GM10248 (cell line): Measurements from ENCODE around the gene SMAD3.

Source experiments
- CTCF ChIA-PET: fragments of 300-600 bp; sonication (Branson Sonifier 250); formaldehyde crosslinking; extraction: SDS; loops from one replicate; lab custom pipeline; 2021; ENCODE audit warnings: antibody characterized with exemption; lab: Yijun Ruan, JAX
- POLR2A ChIA-PET: fragments of 350-650 bp; sonication (Branson Sonifier 250); formaldehyde crosslinking; extraction: SDS; loops from one replicate; lab custom pipeline; 2020; ENCODE audit warnings: antibody characterized with exemption; lab: Yijun Ruan, JAX
- DNase-seq: peaks from one replicate; pipeline ENCODE4 v3.0.0; 2012; ENCODE audit errors: extremely low spot score
- TF ChIP-seq, protein P1 (sequence below): IDR thresholded peaks from 2 replicates; pipeline ENCODE4 v1.5.1; 2012; ENCODE audit warnings: mild to moderate bottlenecking, low read depth; ENCODE audit errors: extremely low read depth, missing control alignments, control extremely low read depth

Gene SMAD3

DNA sequence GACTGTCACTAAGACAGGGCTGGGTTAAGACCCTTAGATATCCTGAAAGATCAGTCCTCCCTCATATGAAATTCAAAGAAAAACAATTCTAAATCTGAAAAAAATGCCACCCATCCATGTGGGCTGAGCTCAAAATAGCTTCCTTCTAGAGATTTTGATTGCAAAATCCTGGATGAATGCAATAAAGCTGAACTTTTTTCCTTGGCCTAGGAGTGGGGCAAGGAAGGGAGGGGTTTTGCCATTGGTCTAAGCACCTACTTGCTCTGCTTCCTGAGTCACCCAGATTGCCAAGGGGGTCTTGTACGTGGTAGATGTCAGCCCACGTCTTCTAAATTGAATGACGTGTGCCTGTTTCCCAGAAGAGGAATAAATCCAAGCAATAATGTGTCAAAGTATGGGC is 15.3 kb upstream of the SMAD3 start:
- POLR2A ChIA-PET: no interaction called here
- TF ChIP-seq, protein P1, sequence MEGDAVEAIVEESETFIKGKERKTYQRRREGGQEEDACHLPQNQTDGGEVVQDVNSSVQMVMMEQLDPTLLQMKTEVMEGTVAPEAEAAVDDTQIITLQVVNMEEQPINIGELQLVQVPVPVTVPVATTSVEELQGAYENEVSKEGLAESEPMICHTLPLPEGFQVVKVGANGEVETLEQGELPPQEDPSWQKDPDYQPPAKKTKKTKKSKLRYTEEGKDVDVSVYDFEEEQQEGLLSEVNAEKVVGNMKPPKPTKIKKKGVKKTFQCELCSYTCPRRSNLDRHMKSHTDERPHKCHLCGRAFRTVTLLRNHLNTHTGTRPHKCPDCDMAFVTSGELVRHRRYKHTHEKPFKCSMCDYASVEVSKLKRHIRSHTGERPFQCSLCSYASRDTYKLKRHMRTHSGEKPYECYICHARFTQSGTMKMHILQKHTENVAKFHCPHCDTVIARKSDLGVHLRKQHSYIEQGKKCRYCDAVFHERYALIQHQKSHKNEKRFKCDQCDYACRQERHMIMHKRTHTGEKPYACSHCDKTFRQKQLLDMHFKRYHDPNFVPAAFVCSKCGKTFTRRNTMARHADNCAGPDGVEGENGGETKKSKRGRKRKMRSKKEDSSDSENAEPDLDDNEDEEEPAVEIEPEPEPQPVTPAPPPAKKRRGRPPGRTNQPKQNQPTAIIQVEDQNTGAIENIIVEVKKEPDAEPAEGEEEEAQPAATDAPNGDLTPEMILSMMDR: no peak
- no peak for DNase-seq
- CTCF ChIA-PET: interaction anchor here (1.1 to 1.3 kb wide), 2 partner anchors 12 to 28 kb away, joined by 3 to 4 read pairs; no protein-coding TSS in a partner anchor

- TF ChIP-seq, protein P1: no peak
- CTCF ChIA-PET: no interaction called here
- DNase-seq: no peak
- POLR2A ChIA-PET: no interaction called here
Observed at GRCh38 chr15:67050522-67051087, 14.8 kb upstream of the SMAD3 start.

DNA sequence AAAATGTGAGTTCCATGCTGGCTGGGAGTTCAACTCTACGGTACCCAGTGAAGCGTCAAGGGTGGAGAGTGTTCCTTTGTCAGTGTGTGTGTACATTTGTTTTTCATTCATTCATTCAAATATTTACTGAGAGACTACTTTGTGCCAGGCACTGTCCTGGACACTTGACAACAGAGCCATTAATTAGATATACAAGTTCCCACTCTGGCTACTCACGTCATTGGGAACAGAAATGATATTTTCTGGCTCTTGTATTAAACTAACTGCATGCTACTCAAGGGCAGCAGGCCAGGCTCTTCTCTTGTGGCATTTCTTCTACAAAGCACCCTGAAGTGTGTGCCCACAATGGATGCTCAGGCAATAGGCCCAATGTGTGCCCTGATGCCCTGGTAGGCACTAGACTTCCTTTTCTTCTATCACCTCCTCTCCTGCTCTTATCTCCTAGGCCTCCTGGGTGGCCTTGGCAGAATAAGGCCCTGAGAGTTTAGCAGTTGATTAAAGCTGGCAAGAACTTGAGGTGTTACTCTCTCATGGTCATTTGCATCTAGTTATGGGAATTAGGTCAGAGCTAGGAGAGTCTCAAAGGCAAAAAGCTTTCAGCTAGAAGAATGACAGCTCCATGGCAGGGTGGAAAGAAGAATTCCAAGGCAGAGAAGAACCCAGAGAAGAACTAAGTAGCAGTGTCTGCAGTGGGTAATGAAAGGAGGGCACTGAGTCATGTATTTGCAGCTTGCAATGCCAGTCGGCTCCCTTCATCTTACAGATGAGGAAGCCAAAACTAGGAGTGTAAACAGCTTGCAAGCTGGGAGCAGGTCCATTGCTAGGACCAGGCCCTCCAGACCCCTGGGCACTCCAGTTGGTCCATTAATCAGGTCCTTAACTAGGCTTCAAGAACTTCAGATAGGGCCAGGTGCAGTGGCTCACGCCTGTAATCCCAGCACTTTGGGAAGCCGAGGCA is 14.0 kb upstream of the SMAD3 start:
- TF ChIP-seq, protein P1: no peak
- CTCF ChIA-PET: interaction anchor here (1.1 kb wide), 1 partner anchor 105 kb away, joined by 3 read pairs; no protein-coding TSS in a partner anchor
- no peak for DNase-seq
- POLR2A ChIA-PET: no interaction called here

DNA sequence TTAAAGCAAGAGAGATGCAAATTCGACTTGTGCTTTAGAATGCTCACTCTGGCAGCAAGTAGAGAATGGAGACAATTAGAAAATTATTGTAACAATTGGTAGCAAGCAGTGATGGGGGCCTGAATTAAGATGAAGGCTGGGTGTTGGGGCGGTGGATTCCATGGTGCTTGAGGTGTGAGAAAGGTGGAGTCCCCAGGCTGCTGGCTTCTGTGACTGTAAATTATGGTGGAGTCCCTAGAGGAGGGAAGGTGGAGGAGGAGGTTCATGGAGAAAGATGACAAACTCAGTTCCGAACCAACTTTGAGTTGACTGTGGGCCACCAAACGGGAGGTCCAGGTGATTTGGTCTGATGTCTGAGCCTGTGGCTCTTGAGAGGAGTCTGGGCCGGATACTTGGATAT is 10.7 kb upstream of the SMAD3 start:
- CTCF ChIA-PET: interaction anchor here (1.1 to 1.4 kb wide), 2 partner anchors 13 to 108 kb away, joined by 3 to 4 read pairs; no protein-coding TSS in a partner anchor
- DNase-seq: no peak

DNA sequence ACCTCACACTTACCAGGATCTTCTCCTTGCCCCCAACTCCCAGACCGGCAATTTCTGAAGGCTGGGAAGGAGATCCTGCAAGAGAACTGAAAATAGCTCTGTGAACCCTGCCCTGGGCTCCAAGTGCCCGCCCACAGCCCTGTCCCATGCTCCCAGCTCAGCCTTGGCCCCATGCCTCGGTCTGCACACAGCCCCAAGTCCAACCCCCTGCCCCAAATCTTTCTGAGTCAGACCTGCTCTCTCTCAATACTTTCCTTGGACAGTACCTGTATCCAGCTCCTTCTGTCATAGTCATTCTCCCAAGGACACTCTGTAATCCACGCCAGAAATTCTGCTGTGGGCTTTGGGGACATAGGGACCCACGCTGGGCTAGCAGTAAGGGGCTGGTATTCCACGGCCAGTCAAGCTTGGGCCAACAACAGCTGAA is 6.3 kb upstream of the SMAD3 start:
- CTCF ChIA-PET: interaction anchor here (0.7 kb wide), 1 partner anchor 16 kb away, joined by 3 read pairs; no protein-coding TSS in a partner anchor
- POLR2A ChIA-PET: no interaction called here

More for the DNA sequence above, 10.7 kb upstream of the SMAD3 start:
- TF ChIP-seq, protein P1: no peak
- POLR2A ChIA-PET: no interaction called here

More for the DNA sequence above, 6.3 kb upstream of the SMAD3 start:
- TF ChIP-seq, protein P1: no peak
- DNase-seq: no peak
